Measurements from ENCODE around the gene LMNB1.
"Not testable (repeated sequence)": the region's sequence is repeated elsewhere in the genome, so short reads cannot be mapped to it uniquely, and the experiment has no call there.

LMNB1 gene

DNA sequence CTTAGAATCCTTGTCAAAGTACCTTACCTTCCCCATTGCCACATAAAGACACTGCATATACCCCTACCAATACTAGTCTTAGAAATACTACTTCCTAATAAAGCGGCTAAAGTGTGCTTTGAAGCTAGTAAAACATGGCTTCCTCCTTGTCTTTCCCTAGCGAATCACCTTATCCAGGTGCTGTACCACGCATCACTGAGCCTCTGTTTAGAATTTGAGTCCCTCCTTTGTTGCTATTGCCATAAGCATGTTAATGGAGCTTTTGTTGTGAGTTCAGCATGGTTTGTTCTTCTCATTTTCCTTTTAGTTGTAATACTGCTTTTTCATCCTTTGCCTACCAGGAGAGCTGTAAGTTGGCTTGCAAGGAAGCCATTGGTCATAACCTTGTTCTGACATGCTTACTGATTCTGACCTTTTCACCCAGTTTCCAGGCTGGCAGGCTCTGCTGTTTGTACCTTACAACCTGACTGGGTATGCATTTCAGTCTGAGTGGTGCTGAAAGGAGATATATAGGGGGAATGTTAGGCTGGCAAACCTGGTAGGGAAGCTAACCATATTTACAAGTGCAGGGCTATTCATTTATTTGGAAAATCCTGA lies 49.8 kb downstream of the LMNB1 start:
- DNase-seq (ENCODE audit: low read depth), result no peak

GRCh38 chr5:126829098-126829497 lies 52.2 kb downstream of the LMNB1 start:
- no peak for DNase-seq (ENCODE audit: low read depth)

DNA sequence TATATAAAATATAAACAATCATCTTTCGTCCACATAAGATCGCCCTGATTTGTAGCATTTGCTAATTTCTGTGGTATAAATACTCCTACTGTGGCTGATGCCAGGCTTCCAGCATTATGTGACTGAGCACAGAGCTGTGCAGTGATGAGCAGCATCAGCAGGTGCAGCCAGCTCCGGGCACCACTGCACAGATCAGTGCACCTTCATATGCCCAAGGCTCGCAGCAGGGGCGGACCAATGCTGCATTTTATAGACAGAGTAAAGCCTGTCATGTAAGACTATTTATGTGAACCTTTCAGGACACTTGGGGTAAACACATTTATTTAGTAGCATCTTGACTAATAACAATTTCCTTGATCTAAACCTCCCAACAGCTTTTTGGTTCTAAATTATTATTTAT lies 53.1 kb downstream of the LMNB1 start:
- no peak for DNase-seq (ENCODE audit: low read depth)

GRCh38 chr5:126831156-126831555 lies 54.2 kb downstream of the LMNB1 start:
- DNase-seq (ENCODE audit: low read depth), result no peak

- no peak for DNase-seq (ENCODE audit: low read depth)
These were observed 59.8 kb downstream of the LMNB1 start for GRCh38 chr5:126836778-126837177.

DNA sequence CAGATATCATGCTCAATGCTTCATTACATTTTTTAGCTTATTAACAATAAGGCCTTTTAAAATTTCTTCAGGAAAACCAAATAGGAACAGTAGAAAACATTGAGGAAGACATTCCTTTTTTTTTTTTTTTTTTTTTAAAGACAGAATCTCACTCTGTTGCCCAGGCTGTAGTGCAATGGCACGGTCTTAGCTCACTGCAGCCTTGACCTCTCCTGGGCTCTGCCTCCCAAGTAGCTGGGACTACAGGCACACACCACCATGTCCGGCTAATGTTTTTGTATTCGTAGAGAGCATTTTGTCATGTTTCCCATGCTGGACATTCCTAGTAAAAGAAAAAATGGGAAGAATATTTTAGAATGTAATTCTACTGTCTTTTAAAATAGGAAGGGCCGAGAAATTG lies 60.3 kb downstream of the LMNB1 start:
- DNase-seq (ENCODE audit: low read depth), result no peak

- peak; percentile 43 for DNase-seq (ENCODE audit: low read depth)
These were observed 61.1 kb downstream of the LMNB1 start for GRCh38 chr5:126837906-126838539.

DNA sequence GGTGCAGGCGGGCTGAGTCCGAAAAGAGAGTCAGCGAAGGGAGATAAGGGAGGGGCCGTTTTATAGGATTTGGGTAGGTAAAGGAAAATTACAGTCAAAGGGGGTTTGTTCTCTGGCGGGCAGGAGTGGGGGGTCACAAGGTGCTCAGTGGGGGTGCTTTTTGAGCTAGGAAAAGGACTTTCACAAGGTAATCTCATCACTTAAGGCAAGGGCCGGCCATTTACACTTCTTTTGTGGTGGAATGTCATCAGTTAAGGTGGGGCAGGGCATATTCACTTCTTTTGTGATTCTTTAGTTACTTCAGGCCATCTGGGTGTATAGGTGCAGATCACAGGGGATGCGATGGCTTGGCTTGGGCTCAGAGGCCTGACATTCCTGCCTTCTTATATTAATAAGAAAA lies 62.5 kb downstream of the LMNB1 start:
- not testable (repeated sequence) for DNase-seq (ENCODE audit: low read depth)

GRCh38 chr5:126843375-126843774 lies 66.4 kb downstream of the LMNB1 start:
- not testable (repeated sequence) for DNase-seq (ENCODE audit: low read depth)

DNA sequence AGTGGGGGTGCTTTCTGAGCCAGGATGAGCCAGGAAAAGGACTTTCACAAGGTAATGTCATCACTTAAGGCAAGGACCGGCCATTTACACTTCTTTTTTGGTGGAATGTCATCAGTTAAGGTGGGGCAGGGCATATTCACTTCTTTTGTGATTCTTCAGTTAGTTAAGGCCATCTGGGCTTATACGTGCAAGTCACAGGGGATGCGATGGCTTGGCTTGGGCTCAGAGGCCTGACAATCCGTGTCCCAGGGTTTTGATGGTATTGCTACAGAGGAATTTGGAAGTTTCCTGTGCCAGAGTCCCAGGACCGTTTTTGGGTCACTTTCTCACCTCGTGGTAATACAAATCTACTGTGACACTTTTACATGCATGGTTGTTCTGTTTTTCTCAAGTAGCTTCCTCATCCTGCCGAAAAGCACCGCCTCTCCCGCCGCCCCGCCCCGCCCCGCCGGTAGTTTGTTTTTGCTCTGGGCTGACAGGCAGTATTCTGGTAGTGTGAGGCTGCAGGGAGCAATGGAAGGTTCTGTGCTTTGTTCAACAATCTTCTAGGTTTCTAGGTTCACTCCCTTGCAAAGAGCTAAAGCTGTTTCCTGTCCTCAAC lies 68.6 kb downstream of the LMNB1 start:
- not testable (repeated sequence) for DNase-seq (ENCODE audit: low read depth)

GRCh38 chr5:126846344-126846743 lies 69.4 kb downstream of the LMNB1 start:
- peak; percentile 55 for DNase-seq (ENCODE audit: low read depth)

DNA sequence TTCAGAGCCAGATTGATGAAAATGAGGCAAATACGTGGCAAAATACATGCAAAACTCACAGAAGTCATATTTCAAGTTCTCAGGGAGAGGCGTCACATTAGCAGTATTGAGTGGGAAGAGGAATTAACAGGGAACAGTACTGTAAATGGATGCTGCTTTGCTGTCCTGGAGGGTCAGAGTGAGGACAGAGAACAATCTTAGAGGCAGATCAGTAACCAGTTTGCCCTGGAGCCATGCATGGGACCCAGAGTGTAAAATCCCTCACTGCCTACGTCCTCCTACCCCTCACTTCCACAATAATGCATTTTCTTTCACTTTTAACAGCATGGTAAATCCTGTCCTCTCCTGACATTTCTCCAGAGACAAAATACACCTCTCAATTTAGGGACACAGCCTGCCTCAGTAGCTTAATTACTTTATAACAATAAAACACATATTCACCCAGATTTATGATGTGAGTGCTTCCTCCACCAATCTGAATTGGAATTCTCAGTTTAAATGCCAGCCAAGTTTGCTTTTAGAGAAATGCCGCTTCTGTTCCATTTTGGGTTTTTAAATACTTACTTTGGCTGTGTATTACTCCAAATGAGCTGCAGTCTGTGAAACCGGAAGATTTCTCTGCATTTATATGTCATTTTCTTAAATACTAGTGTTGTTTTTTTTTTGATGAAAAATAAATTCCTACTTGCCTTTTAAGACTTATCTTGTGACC lies 70.0 kb downstream of the LMNB1 start:
- DNase-seq (ENCODE audit: low read depth), result peak; percentile 16

DNA sequence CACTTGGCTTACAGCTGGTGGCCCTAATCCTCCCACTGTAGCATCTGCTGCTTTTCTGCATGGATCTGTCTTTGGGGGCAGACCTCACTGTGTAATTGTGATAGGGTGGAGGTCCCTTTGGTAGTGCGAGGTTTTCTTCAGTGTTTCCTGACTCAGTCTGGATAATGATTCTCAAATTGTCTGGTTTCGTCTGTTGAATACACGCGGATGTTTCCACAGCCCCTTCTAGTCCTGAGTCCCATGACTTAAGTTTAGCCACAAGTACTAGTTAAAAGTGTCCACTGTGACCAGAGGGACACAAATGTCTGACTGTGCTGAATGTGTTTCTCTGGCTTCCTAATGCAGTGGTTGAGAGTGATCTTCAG lies 70.5 kb downstream of the LMNB1 start:
- DNase-seq (ENCODE audit: low read depth), result no peak

GRCh38 chr5:126847826-126848251 lies 70.9 kb downstream of the LMNB1 start:
- DNase-seq (ENCODE audit: low read depth), result no peak

DNA sequence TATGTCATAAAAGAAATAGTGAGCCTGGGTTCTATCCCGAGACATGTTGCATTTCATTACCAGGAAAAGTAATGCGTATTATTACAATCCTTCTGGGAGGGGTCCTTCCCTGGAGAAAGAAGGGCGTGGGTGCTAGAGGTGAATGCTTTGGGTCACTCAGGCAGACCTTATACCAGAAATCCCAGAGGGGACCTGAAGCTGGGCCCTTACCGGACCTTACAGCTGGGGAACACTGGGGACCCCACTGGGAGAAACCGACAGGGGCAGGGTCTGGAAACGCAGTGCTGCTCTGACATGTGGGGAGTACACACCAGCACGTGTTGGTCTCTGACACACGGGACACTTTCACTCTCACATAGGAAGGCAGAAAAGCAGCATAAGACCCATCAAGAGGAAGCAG lies 71.3 kb downstream of the LMNB1 start:
- DNase-seq (ENCODE audit: low read depth), result no peak

DNA sequence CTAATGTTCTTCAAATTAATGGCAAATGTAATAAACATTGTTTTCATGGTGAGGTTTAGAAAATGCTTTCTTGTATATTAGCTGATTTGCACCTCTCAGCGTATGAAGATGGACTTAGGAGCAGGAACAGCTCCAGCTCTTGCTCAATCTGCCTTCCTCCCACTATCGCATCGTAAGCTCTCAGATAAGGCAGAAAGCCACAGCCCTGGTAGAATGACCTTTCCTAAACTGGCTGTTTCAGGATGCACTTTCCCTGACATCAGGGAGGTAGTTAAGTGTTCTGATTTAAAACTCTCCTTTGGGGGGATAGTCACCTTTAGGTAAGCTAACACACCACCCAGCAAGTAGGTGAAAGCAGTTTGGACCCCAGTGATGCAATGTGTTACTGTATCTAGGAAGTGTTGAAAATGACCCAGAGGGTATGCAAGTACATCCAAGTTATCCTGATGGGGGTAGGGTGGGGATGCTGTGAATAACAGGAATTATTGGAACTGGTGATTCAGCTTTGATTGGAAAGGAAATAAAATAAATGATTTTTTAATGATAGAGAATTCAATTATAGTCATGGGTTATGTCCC lies 72.3 kb downstream of the LMNB1 start:
- no peak for DNase-seq (ENCODE audit: low read depth)

- no peak for DNase-seq (ENCODE audit: low read depth)
These were observed 74.6 kb downstream of the LMNB1 start for GRCh38 chr5:126851501-126852011.

GRCh38 chr5:126852091-126852571 lies 75.2 kb downstream of the LMNB1 start:
- DNase-seq (ENCODE audit: low read depth), result no peak

GRCh38 chr5:126852841-126853271 lies 75.9 kb downstream of the LMNB1 start:
- no peak for DNase-seq (ENCODE audit: low read depth)

- DNase-seq (ENCODE audit: low read depth), result not testable (repeated sequence)
These were observed 76.8 kb downstream of the LMNB1 start for GRCh38 chr5:126853541-126854307.

DNA sequence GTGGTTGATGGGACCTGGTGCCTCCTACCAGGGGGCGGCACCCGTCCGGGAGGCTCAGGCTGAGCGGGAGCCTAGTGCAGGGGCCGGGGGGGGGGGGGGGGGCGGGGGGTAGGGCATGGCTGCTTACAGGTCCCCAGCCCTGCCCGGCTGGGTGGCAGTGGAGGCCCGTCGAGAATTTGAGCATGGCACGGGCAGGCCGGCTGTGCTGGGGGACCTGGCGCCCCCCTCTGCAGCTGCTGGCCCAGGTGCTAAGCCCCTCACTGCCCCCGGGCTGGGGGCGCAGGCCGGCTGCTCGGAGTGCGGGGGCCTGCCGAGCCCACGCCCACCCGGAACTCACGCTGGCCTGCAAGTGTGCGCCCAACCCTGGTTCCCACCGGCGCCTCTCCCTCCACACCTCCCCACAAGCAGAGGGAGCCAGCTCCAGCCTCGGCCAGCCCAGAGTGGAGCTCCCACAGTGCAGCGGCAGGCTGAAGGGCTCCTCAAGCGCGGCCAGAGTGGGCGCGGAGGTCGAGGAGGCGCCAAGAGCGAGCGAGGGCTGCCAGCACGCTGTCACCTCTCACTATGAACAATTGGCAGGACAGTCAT lies 77.7 kb downstream of the LMNB1 start:
- no peak for DNase-seq (ENCODE audit: low read depth)

Data from EH (cell line).